ENCODE measurements around the gene IGF1R. TPM values are rescaled to one million over a fixed set of nuclear protein-coding genes. Genes with fewer than 3 reads are reported as not detected.

IGF1R gene
- total RNA-seq, 4 donors from 2014 or later: 59.6 to 172 (median 88.5) TPM

- 56 to 67% methylated on average over 2 of the region's 2 CpGs for WGBS, 2 donors
- intact Hi-C loops (cut with DNase I; ENCODE audit: low total_unique reads): no loop called here
- TF ChIP-seq POLR2A (IDR thresholded peaks at IDR 0.05): no peak
- TF ChIP-seq CTCF (IDR thresholded peaks at IDR 0.05): no peak
- no peak for DNase-seq (ENCODE audit: low spot score in 2 of 2)
- H3K4me3 ChIP-seq (ENCODE audit: low read depth, poor library complexity, severe bottlenecking): no peak overlapping the region
Observed at GRCh38 chr15:98755781-98756180, 107.4 kb downstream of the IGF1R start.

- DNase-seq (ENCODE audit: low spot score in 2 of 2): no peak
- intact Hi-C loops (cut with DNase I; ENCODE audit: low total_unique reads): no loop called here
- no peak for TF ChIP-seq POLR2A (IDR thresholded peaks at IDR 0.05)
- TF ChIP-seq CTCF (IDR thresholded peaks at IDR 0.05): no peak
- H3K4me3 ChIP-seq (ENCODE audit: low read depth, poor library complexity, severe bottlenecking): no peak overlapping the region
- 78 to 80% methylated on average over 8 of the region's 8 CpGs for WGBS, 2 donors
Observed at GRCh38 chr15:98758224-98758623, 109.9 kb downstream of the IGF1R start.

GRCh38 chr15:98759277-98759676 is 110.9 kb downstream of the IGF1R start:
- no peak for TF ChIP-seq CTCF (IDR thresholded peaks at IDR 0.05)
- no peak for TF ChIP-seq POLR2A (IDR thresholded peaks at IDR 0.05)
- WGBS, 2 donors: 69 to 73% methylated on average over 3 of the region's 3 CpGs
- DNase-seq (ENCODE audit: low spot score in 2 of 2): no peak
- intact Hi-C loops (cut with DNase I; ENCODE audit: low total_unique reads): no loop called here
- no peak overlapping the region for H3K4me3 ChIP-seq (ENCODE audit: low read depth, poor library complexity, severe bottlenecking)

- no peak overlapping the region for H3K4me3 ChIP-seq (ENCODE audit: low read depth, poor library complexity, severe bottlenecking)
- DNase-seq (ENCODE audit: low spot score in 2 of 2): no peak
- WGBS, 2 donors: 40 to 42% methylated on average over 9 of the region's 9 CpGs
- TF ChIP-seq CTCF (IDR thresholded peaks at IDR 0.05) (no peak), POLR2A (IDR thresholded peaks at IDR 0.05) (no peak)
- intact Hi-C loops (cut with DNase I; ENCODE audit: low total_unique reads): no loop called here
Observed at GRCh38 chr15:98760112-98760826, 111.9 kb downstream of the IGF1R start.

GRCh38 chr15:98760975-98761374 is 112.6 kb downstream of the IGF1R start:
- 56 to 62% methylated on average over 2 of the region's 2 CpGs for WGBS, 2 donors
- intact Hi-C loops (cut with DNase I; ENCODE audit: low total_unique reads): no loop called here
- no peak for DNase-seq (ENCODE audit: low spot score in 2 of 2)
- no peak for TF ChIP-seq CTCF (IDR thresholded peaks at IDR 0.05)
- TF ChIP-seq POLR2A (IDR thresholded peaks at IDR 0.05): no peak
- no peak overlapping the region for H3K4me3 ChIP-seq (ENCODE audit: low read depth, poor library complexity, severe bottlenecking)

GRCh38 chr15:98763179-98763578 is 114.8 kb downstream of the IGF1R start:
- no peak for TF ChIP-seq POLR2A (IDR thresholded peaks at IDR 0.05)
- no peak for TF ChIP-seq CTCF (IDR thresholded peaks at IDR 0.05)
- no peak overlapping the region for H3K4me3 ChIP-seq (ENCODE audit: low read depth, poor library complexity, severe bottlenecking)
- DNase-seq (ENCODE audit: low spot score in 2 of 2): no peak
- 45 to 51% methylated on average over 4 of the region's 4 CpGs for WGBS, 2 donors
- intact Hi-C loops (cut with DNase I; ENCODE audit: low total_unique reads): no loop called here
